Glutamatergic neuron (in vitro differentiated cells): ENCODE results near the gene TSFM. TPM values are rescaled to one million over a fixed set of nuclear protein-coding genes. Genes with fewer than 3 reads are reported as not detected.

Experiments
- DNase-seq: peaks from one replicate; pipeline ENCODE4 v3.0.0; 2022
- H3K27ac Mint-ChIP-seq: one replicate; pipeline ENCODE4 v1.8.0; 2020; ENCODE audit warnings: mild to moderate bottlenecking, mixed read lengths, inconsistent platforms; ENCODE audit not compliant: unreplicated experiment
- H3K27me3 Mint-ChIP-seq: one replicate; pipeline ENCODE4 v1.8.0; 2020; ENCODE audit warnings: mild to moderate bottlenecking, moderate library complexity, mixed read lengths, inconsistent platforms; ENCODE audit not compliant: unreplicated experiment
- H3K36me3 Mint-ChIP-seq: one replicate; pipeline ENCODE4 v1.8.0; 2020; ENCODE audit warnings: mild to moderate bottlenecking, mixed read lengths, inconsistent platforms; ENCODE audit not compliant: unreplicated experiment
- H3K4me1 Mint-ChIP-seq: one replicate; pipeline ENCODE4 v1.8.0; 2020; ENCODE audit warnings: mild to moderate bottlenecking, low read depth, mixed read lengths, inconsistent platforms; ENCODE audit not compliant: unreplicated experiment
- H3K4me3 Mint-ChIP-seq: one replicate; pipeline ENCODE4 v1.8.0; 2020; ENCODE audit warnings: mild to moderate bottlenecking, mixed read lengths, inconsistent platforms; ENCODE audit not compliant: unreplicated experiment
- H3K9me3 Mint-ChIP-seq: one replicate; pipeline ENCODE4 v1.8.0; 2020; ENCODE audit warnings: mild to moderate bottlenecking, moderate library complexity, mixed read lengths, inconsistent platforms; ENCODE audit not compliant: unreplicated experiment
- CTCF ChIP-seq: fragments of 200-600 bp; sonication (generic); IDR thresholded peaks from one replicate; pipeline ENCODE4 v1.5.0; 2021; ENCODE audit not compliant: partially characterized antibody, unreplicated experiment
- total RNA-seq: library from RNA; stranded (reverse); fragmentation: NEBNext Ultra II Directional; extraction: Animal tissue kit (Norgen Biotek cat#: 25700); gene quantifications from one replicate; pipeline ENCODE4 v1.2.1, GENCODE V29; 2021; ENCODE audit not compliant: unreplicated experiment

TSFM gene
- total RNA-seq, 1 donor from 2014 or later = 35.7 TPM

- TF ChIP-seq CTCF = no peak
- peaks cover 2% of the 10 kb centered on the region for H3K9me3 Mint-ChIP-seq
- H3K4me1 Mint-ChIP-seq = no peaks in the 10 kb centered on the region
- no peaks in the 10 kb centered on the region for H3K36me3 Mint-ChIP-seq
- DNase-seq = no peak
- no peak overlapping the region for H3K27ac Mint-ChIP-seq
- H3K27me3 Mint-ChIP-seq = peaks cover 7% of the 10 kb centered on the region
- no peak overlapping the region for H3K4me3 Mint-ChIP-seq
Observed at GRCh38 chr12:57808351-57808750, 25.8 kb downstream of the TSFM start.

- Mint-ChIP-seq H3K4me3 (no peak overlapping the region), H3K36me3 (no peaks in the 10 kb centered on the region), H3K27ac (no peak overlapping the region), H3K9me3 (peaks cover 2% of the 10 kb centered on the region), H3K4me1 (no peaks in the 10 kb centered on the region), H3K27me3 (peaks cover 7% of the 10 kb centered on the region)
- no peak for DNase-seq
- TF ChIP-seq CTCF = no peak
Observed at GRCh38 chr12:57809425-57809824, 26.8 kb downstream of the TSFM start.

- no peak overlapping the region for H3K4me3 Mint-ChIP-seq
- no peak for TF ChIP-seq CTCF
- H3K4me1 Mint-ChIP-seq = no peaks in the 10 kb centered on the region
- no peak for DNase-seq
- H3K9me3 Mint-ChIP-seq = peaks cover 2% of the 10 kb centered on the region
- no peak overlapping the region for H3K27ac Mint-ChIP-seq
- no peaks in the 10 kb centered on the region for H3K36me3 Mint-ChIP-seq
- peaks cover 7% of the 10 kb centered on the region for H3K27me3 Mint-ChIP-seq
Observed at GRCh38 chr12:57810450-57810849, 27.9 kb downstream of the TSFM start.

- no peak for TF ChIP-seq CTCF
- no peaks in the 10 kb centered on the region for H3K36me3 Mint-ChIP-seq
- H3K27ac Mint-ChIP-seq = no peak overlapping the region
- H3K4me3 Mint-ChIP-seq = no peak overlapping the region
- DNase-seq = no peak
- peaks cover 2% of the 10 kb centered on the region for H3K9me3 Mint-ChIP-seq
- H3K27me3 Mint-ChIP-seq = peaks cover 7% of the 10 kb centered on the region
- peaks cover under 1% of the 10 kb centered on the region for H3K4me1 Mint-ChIP-seq
Observed at GRCh38 chr12:57811028-57811755, 28.6 kb downstream of the TSFM start.

GRCh38 chr12:57813111-57813970 lies 30.8 kb downstream of the TSFM start:
- H3K36me3 Mint-ChIP-seq = no peaks in the 10 kb centered on the region
- peaks cover 2% of the 10 kb centered on the region for H3K9me3 Mint-ChIP-seq
- peaks cover 16% of the 10 kb centered on the region for H3K4me1 Mint-ChIP-seq
- no peak overlapping the region for H3K4me3 Mint-ChIP-seq
- DNase-seq = no peak
- H3K27ac Mint-ChIP-seq = no peak overlapping the region
- no peak for TF ChIP-seq CTCF
- H3K27me3 Mint-ChIP-seq = peaks cover 8% of the 10 kb centered on the region
